GM20431 (cell line): Measurements from ENCODE around the gene RFPL1.
"Not testable (repeated sequence)": the region's sequence is repeated elsewhere in the genome, so short reads cannot be mapped to it uniquely, and the experiment has no call there.

Experiments
- in situ Hi-C: fragments of 300-500 bp; cut with MseI, MboI; formaldehyde crosslinking; loops from one replicate; pipeline ENCODE4 v1.15.0; 2020; ENCODE audit warnings: low sequenced_read_pairs; ENCODE audit not compliant: unreplicated experiment

Gene RFPL1

DNA sequence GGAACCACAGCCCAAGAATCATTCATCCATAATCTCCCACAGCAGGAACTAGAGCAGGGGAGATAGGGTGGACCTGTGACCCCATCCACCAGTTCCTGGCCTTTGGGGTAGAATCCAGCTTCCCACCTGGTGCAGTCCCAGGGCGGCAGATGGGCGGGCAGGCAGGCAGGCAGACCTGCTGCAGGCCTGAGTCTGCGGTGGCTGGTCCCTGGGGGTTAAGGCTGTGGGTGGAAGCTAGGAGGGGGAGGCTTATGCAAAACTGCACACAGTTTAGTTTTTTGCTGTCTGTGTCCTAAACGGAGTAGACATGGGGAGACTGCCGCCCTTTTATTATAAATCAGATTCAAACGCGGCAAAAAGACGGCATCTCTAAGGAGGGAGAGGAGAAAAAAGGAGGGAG lies 37.2 kb downstream of the RFPL1 start:
- in situ Hi-C loops = no loop called here

DNA sequence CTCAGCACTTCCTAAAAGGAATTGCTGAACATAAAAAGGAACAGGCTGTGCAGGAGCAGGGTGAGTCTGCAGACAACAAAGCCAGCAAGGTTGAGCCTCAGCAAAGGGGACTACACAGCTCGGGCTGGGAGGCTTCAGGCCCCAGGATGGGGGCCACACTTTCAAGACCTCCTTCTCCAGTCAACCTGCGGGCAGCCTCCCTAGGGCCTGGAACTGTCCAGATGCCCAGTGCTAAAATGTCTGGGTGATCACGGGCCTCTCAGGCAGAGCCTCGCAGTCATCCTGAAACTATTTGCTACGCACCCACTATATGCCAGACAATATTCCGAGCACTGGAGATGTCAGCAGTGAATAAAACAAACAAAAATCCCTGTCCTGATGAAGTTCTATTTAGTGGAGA lies 37.7 kb downstream of the RFPL1 start:
- in situ Hi-C loops = no loop called here

DNA sequence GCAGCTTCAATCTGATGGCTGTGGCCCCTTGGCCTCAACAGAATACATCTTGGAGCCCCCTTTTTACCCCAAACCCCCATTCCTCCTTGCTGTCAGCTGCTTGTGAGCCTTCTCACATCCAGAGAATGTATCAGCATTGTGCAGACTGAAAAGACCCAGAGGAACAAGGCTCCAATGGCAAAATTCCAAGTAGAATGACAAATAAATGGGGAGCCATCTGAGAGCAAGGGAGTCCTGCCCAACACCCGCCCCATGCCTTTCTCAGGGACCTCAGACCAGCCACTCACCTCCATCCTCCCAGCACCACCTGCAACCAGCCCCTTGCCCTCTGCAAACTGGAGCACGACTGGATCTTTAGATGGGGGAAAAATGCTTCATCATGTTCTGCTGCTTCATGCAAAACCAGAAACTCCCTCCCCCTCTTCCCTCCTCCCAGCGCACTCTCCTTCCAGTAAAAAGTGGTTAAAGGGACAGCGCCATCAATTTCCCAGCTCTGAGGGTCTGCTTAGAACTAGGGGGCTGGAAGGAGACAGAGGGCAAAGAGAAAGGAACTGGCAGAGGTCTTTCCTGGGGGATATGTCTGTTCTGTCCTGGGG lies 39.4 kb downstream of the RFPL1 start:
- in situ Hi-C loops = no loop called here

DNA sequence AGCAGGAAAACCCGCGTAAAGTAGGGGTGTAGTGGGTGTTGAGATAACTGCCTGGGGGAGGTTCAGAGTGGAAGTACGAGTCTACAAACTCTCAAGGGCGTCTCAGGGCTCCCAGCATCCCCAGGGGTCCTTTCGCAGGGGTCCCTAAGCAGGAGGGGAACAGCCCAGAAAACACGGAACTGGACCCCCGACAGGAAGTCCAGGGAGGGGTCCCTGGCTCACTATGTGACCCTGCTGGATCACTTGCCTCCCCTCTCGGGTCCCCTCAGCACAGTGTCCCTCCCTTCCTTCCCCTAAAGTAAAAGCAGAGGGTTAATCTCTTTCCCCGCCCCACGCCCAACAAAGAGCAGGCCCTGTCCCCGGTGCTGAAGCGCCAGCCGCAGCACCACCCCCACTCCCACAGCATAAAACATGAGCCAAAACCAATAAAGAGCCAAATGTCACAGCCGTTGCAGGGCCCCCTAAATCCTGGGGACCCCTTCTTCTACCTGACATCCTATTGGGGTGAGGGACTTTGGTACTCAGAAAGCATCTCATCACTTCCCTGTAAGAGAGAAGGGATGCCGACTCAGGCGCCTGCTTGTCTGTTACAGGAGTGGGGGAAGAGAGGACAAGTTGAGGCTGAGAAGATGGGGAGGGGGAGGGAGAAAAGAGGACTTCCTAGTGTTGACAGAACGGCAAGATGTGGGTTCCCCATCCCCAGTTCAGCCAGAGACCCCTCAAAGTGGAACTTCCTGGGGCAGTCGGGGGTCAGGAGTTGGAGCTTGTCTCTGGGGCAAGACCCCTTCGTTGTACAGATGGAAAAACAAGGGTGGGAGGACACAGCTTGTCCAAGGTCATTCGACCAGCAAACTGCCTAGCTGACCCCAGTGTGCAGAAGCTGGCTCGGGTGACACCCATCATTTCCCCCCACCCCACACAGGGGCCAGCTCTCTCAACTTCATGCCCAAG lies 40.2 kb downstream of the RFPL1 start:
- in situ Hi-C loops = no loop called here

DNA sequence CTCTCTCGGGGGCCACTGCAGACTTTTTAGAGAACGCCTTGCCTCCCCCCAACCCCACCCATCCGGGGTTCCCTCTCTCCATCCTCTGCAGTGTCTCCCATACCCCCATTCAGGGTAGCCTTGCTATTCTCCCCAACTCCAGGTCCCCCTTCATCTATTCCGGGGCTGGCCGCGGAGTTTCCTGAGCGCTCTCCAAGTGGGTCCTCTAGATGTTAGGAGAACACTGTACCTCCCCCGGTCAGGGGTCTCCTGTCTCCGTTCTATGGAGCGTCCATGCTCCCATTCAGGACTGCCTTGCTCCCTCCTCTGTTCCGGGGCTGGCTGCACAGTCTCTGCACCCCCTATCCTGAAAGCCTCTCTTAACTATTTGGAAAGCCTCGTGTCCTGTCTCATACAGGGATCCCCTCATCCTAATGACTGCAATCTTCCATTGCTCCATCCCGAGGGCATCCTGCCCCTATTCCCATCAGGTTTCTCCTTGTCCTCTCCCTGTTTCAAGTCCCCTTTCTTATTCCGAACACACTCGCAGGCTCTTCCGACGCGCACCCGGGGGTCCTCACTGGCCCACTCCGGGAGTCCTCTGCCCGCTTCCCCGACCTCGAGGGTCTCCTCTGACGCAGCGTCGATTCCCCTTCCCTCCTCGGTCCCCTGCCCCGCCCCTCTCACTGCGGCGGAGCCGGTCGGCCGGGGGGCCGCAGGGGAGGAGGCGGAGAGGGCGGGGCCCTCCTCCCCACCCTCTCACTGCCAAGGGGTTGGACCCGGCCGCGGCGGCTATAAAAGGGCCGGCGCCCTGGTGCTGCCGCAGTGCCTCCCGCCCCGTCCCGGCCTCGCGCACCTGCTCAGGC lies 41.3 kb downstream of the RFPL1 start, which contains the start of gene NEFH:
TSS of gene NEFH (plus strand) at position 802 of the 845 bp plus-strand sequence. CDS start 45 bp downstream, outside the sequence.
- in situ Hi-C loops = no loop called here

DNA sequence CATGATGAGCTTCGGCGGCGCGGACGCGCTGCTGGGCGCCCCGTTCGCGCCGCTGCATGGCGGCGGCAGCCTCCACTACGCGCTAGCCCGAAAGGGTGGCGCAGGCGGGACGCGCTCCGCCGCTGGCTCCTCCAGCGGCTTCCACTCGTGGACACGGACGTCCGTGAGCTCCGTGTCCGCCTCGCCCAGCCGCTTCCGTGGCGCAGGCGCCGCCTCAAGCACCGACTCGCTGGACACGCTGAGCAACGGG lies 41.8 kb downstream of the RFPL1 start:
- in situ Hi-C loops = no loop called here

DNA sequence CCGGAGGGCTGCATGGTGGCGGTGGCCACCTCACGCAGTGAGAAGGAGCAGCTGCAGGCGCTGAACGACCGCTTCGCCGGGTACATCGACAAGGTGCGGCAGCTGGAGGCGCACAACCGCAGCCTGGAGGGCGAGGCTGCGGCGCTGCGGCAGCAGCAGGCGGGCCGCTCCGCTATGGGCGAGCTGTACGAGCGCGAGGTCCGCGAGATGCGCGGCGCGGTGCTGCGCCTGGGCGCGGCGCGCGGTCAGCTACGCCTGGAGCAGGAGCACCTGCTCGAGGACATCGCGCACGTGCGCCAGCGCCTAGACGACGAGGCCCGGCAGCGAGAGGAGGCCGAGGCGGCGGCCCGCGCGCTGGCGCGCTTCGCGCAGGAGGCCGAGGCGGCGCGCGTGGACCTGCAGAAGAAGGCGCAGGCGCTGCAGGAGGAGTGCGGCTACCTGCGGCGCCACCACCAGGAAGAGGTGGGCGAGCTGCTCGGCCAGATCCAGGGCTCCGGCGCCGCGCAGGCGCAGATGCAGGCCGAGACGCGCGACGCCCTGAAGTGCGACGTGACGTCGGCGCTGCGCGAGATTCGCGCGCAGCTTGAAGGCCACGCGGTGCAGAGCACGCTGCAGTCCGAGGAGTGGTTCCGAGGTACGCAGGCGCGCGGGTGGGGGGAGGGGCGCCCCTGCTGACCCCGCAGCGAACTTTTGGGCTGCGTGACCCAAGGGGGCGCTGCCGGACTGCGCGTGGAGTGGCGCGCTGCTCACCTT lies 42.3 kb downstream of the RFPL1 start:
- in situ Hi-C loops = no loop called here

DNA sequence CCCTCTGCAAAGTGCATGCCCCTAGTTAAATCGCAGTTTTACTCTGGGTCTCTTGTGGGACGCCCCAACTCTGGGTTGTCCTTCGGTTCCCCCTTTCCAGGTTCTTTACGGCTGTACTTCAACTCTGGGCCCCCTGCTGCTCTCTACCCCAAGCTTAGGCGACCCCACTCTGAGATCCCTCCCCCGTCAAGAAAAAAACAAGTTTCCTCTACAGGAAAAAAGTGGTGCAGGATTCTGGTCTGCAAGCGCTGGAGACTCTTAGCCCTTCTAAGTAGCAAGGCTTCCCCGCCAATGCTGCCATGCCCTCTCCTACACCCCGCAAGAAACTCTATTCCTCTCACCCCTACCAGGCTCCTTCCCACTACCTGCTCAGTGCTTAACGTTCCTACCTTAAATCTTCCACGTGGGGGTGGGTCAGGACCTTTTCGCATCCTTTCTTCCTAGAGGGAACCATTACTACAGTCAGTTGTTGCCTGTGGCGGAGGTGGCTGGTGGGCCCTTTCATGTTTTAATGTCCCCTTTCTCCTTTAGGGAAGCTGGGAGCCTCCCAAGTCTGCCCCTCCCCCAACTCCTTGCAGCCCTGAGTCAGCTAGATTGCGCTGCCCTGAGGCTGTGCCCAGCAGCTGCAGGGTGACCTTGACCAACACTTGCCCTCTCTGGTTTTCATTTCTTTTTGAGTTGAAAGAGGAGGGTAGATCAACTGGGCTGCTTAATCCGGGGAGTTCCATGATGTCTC lies 43.0 kb downstream of the RFPL1 start:
- in situ Hi-C loops = no loop called here

DNA sequence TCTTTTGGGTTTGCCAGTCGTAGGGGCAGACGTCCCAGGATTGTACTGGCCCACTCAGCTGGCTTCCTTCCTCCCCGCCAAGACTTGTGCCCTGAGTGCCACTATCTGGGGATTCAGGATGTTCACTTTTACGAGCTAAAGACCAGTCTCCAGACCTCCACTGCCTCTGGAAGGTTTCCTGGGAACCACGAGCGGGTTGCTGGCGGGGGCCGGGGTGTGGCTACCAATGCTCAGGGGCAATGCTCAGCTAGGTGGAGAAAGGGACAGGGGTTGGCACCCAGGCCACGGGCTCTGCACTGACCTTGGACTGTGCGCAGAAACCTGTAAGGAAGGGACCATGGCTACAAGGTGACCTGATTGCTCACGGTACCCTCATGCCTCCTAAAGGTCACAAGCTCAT lies 43.9 kb downstream of the RFPL1 start:
- in situ Hi-C loops = no loop called here

DNA sequence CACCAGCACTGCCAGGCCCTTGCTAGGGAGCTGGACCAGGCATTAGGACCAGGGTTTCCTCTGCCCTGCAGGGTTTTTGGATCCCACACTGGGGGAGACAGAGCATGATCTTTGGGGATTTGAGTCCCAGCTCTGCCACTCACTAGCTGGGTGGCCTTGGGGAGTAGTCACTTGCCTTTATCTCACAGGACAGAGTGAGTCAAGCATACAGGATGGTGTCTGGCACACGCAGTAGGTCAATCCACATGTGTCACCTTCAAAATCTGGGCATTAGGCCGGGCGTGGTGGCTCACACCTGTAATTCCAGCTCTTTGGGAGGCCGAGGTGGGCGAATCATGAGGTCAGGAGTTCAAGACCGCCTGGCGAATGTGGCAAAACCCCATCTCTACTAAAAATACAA lies 44.3 kb downstream of the RFPL1 start:
- in situ Hi-C loops = no loop called here

DNA sequence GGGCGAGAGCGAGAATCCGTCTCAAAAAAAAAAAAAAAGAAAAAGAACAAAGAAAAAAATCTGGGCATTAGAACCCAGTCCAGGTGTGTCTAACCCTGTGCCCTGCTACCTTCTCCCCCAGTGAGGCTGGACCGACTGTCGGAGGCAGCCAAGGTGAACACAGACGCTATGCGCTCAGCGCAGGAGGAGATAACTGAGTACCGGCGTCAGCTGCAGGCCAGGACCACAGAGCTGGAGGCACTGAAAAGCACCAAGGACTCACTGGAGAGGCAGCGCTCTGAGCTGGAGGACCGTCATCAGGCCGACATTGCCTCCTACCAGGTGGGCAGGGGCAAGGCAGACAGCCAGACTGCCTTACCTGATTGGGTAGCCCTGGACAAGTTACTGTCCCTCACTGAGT lies 44.9 kb downstream of the RFPL1 start:
- in situ Hi-C loops = no loop called here

DNA sequence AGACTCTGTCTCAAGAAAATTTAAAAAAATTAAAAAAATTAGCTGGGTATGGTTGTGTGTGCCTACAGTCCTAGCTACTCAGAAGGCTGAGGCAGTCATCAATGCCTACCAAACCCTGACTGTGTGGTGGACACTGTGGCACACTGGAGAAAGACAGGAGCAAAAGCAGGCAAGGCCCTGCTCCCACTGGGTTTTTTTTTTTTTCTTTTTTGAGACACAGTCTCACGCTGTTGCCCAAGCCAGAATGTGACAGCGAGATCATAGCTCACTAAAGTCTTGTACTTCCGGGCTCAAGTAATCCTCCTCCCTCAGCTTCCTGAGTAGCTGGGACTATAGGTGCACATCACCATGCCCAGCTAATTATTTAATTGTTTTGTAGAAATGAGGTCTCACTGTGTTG lies 46.3 kb downstream of the RFPL1 start:
- in situ Hi-C loops = no loop called here

DNA sequence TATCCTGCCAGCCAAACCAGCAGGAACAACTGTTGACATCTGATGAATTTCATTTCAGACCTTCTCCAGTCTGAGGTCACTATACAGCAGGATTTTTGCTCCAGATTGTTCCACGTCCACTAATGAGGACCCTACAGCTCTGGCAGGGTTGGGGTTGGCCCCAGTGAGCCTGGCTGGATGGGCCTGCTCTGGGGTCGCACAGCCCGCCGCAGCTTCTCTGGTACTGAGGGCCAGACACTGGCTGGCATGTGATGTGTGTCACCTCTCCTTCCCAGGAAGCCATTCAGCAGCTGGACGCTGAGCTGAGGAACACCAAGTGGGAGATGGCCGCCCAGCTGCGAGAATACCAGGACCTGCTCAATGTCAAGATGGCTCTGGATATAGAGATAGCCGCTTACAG lies 47.1 kb downstream of the RFPL1 start:
- in situ Hi-C loops = no loop called here

DNA sequence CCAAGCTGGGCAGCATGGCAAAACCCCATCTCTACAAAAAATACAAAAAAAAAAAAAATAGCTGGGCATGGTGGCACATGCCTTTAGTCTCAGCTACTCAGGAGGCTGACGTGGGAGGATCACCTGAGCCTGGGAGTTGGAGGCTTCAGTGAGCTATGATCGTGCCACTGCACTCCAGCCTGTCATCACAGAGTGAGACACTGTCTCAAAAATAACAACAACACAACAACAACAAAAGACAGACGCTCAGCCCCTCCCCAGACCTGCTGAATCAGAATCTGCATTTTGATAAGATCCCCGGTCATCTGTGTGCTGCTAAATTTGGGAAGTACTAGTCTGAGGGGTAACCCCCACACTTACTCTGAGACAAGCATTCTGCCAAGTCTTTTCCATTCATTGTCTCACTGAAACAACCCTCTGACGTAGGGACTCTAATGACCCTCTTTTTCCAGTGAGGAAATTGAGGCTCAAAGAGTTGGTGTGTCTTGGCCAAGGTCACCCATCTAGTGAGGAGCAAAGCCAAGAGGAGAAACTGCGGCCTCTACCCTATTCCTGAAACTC lies 49.1 kb downstream of the RFPL1 start:
- in situ Hi-C loops = no loop called here

DNA sequence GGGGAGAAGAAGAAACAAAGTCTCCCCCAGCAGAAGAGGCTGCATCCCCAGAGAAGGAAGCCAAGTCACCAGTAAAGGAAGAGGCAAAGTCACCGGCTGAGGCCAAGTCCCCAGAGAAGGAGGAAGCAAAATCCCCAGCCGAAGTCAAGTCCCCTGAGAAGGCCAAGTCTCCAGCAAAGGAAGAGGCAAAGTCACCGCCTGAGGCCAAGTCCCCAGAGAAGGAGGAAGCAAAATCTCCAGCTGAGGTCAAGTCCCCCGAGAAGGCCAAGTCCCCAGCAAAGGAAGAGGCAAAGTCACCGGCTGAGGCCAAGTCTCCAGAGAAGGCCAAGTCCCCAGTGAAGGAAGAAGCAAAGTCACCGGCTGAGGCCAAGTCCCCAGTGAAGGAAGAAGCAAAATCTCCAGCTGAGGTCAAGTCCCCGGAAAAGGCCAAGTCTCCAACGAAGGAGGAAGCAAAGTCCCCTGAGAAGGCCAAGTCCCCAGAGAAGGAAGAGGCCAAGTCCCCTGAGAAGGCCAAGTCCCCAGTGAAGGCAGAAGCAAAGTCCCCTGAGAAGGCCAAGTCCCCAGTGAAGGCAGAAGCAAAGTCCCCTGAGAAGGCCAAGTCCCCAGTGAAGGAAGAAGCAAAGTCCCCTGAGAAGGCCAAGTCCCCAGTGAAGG lies 50.9 kb downstream of the RFPL1 start:
- in situ Hi-C loops = not testable (repeated sequence)

DNA sequence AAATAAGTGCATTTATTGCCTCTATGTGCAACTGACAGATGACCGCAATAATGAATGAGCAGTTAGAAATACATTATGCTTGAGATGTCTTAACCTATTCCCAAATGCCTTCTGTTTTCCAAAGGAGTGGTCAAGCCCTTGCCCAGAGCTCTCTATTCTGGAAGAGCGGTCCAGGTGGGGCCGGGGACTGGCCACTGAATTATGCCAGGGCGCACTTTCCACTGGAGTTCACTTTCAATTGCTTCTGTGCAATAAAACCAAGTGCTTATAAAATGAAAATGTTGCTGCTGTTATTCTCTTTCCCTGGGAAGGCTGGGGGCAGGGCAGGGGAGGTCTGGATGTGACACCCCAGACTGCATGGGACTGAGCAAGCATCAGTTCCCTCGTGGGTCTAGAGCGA lies 52.6 kb downstream of the RFPL1 start:
- in situ Hi-C loops = no loop called here
